HFFc6 (cell line): ENCODE measurements around the gene GIPC3. TPM values are rescaled to one million over a fixed set of nuclear protein-coding genes. Genes with fewer than 3 reads are reported as not detected.

Experiments used
- DNase-seq: peaks from one replicate; pipeline ENCODE4 v3.0.0-alpha.2; 2018
- H3K27ac Mint-ChIP-seq: 2 replicates; pipeline ENCODE4 v1.8.0; 2020; ENCODE audit warnings: mild to moderate bottlenecking, mixed read lengths
- H3K27me3 Mint-ChIP-seq: 2 replicates; pipeline ENCODE4 v1.8.0; 2021; ENCODE audit warnings: mild to moderate bottlenecking, moderate library complexity, mixed read lengths; ENCODE audit not compliant: insufficient read depth
- H3K36me3 Mint-ChIP-seq: 2 replicates; pipeline ENCODE4 v1.8.0; 2021; ENCODE audit warnings: low read depth, mixed read lengths
- H3K4me1 Mint-ChIP-seq: 2 replicates; pipeline ENCODE4 v1.8.0; 2020; ENCODE audit warnings: low read depth, mixed read lengths
- H3K4me3 Mint-ChIP-seq: 2 replicates; pipeline ENCODE4 v1.8.0; 2020; ENCODE audit warnings: mild to moderate bottlenecking, moderate library complexity, mixed read lengths
- H3K9me3 Mint-ChIP-seq: 2 replicates; pipeline ENCODE4 v1.8.0; 2020; ENCODE audit warnings: mild to moderate bottlenecking, mixed read lengths
- total RNA-seq, 6 experiments: library from RNA; stranded (reverse); fragmentation: NEBNext Ultra II Directional; extraction: Animal tissue kit (Norgen Biotek cat#: 25700); gene quantifications; 2 replicates in 1 of 6; 3 replicates in 5 of 6; pipeline ENCODE4 v1.2.3, GENCODE V29; 2021
- TF ChIP-seq, protein P1 (sequence below): fragments of 200-600 bp; sonication (generic); IDR thresholded peaks from 2 replicates; pipeline ENCODE4 v1.5.0; 2021; ENCODE audit warnings: antibody characterized with exemption, mild to moderate bottlenecking

Gene GIPC3
- total RNA-seq, 6 experiments from 2014 or later = 0.10 to 0.17 (median 0.11) TPM; not detected in 2

DNA sequence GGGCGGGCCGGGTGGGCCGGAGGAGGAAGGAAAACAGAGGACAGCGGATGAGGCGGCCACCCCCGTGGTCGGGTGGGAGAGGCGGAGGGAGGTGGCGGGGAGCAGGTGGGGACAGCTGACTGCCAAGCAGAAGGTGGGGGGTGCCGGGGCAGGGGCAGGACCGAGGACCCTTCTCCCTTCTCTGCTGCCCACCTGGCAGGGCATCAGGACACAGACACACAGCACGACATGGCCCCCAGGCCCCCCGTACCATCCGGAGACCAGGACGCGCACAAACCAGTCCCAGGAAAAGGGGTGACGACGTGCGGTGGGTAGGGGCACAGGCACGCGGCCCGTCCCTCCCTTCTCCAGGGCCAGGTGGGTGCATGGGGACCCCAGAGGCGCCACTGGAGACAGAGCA is 52.3 kb downstream of the GIPC3 start:
- Mint-ChIP-seq H3K27me3 (peaks cover 7% of the 10 kb centered on the region), H3K36me3 (0 out of 2 replicates have a peak, but pooled peaks cover 9% of the 10 kb centered on the region), H3K9me3 (no peaks in the 10 kb centered on the region), H3K27ac (no peak overlapping the region), H3K4me1 (no peaks in the 10 kb centered on the region), H3K4me3 (no peak overlapping the region)
- TF ChIP-seq, protein P1, sequence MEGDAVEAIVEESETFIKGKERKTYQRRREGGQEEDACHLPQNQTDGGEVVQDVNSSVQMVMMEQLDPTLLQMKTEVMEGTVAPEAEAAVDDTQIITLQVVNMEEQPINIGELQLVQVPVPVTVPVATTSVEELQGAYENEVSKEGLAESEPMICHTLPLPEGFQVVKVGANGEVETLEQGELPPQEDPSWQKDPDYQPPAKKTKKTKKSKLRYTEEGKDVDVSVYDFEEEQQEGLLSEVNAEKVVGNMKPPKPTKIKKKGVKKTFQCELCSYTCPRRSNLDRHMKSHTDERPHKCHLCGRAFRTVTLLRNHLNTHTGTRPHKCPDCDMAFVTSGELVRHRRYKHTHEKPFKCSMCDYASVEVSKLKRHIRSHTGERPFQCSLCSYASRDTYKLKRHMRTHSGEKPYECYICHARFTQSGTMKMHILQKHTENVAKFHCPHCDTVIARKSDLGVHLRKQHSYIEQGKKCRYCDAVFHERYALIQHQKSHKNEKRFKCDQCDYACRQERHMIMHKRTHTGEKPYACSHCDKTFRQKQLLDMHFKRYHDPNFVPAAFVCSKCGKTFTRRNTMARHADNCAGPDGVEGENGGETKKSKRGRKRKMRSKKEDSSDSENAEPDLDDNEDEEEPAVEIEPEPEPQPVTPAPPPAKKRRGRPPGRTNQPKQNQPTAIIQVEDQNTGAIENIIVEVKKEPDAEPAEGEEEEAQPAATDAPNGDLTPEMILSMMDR = no peak
- no peak for DNase-seq

DNA sequence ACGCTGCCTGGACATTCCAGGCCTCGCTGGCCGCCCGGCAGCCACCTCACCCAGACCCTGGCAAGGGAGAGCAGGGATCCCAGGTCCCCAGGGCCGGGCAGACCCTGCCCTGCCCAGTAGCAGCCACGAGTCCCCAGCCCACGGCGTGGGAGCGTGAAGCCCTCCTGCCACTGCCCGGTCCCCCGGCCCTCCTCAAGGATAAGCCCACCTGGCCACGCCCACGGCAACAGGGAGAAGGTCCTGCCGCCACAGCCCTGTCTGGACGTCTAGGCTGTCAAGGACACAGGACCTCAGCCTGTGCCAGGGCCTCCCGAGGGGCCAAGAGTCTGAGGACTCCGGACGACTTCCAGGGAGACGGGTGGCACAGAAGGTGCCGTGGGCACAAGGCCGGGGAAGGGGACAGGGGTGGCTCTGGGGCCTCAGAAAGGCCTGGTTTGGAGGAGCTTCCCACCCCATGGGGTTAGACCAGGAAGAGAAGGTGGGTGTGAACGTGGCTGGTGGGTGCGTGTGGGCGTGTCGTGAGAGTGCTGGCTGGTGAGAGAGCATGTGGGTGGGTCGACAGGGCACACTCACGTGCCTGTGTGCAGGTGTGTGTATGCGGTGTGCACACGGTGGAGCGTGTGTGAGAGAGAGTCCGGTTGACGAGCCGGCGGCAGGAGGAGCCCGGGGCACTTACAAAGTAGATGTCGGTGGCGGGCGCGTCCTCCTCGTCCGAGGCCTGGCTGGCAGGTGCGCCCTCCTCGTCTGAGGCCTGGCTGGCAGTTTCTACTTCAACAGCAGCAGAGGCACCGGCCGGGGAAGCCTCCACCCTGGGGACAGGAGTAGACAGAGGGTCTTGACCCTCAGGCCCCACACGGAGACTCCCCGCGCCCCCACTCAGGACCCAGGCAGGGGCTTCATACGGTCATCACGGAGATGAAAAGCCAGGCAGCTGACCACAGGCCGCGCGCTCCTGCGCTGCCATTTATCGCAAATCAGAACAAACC is 53.2 kb downstream of the GIPC3 start:
- Mint-ChIP-seq H3K27me3 (peaks cover 4% of the 10 kb centered on the region), H3K27ac (no peak overlapping the region), H3K4me3 (no peak overlapping the region), H3K9me3 (no peaks in the 10 kb centered on the region), H3K36me3 (0 out of 2 replicates have a peak, but pooled peaks cover 9% of the 10 kb centered on the region), H3K4me1 (no peaks in the 10 kb centered on the region)
- no peak for DNase-seq
- TF ChIP-seq, protein P1 = no peak

DNA sequence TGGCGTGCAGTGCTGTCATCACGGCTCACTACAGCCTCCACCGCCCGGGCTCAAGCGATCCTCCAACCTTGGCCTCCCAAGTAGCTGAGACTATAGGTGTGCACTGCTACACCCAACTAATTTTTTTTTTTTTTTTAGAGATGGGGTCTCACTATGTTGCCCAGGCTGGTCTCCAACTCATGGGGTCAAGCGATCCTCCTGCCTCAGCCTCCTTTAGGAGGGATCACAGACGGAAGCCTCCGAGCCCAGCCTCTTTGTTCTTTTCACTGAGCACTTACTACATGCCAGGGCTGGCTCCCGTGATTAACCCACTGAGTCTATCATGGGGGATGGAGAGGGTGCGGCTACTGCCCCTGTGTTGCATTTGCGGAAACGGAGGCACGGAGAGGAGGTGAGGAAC is 54.2 kb downstream of the GIPC3 start:
- Mint-ChIP-seq H3K4me1 (no peaks in the 10 kb centered on the region), H3K27ac (no peak overlapping the region), H3K9me3 (no peaks in the 10 kb centered on the region), H3K36me3 (0 out of 2 replicates have a peak, but pooled peaks cover 9% of the 10 kb centered on the region), H3K27me3 (peaks cover 2% of the 10 kb centered on the region), H3K4me3 (no peak overlapping the region)
- TF ChIP-seq, protein P1 = no peak
- no peak for DNase-seq

DNA sequence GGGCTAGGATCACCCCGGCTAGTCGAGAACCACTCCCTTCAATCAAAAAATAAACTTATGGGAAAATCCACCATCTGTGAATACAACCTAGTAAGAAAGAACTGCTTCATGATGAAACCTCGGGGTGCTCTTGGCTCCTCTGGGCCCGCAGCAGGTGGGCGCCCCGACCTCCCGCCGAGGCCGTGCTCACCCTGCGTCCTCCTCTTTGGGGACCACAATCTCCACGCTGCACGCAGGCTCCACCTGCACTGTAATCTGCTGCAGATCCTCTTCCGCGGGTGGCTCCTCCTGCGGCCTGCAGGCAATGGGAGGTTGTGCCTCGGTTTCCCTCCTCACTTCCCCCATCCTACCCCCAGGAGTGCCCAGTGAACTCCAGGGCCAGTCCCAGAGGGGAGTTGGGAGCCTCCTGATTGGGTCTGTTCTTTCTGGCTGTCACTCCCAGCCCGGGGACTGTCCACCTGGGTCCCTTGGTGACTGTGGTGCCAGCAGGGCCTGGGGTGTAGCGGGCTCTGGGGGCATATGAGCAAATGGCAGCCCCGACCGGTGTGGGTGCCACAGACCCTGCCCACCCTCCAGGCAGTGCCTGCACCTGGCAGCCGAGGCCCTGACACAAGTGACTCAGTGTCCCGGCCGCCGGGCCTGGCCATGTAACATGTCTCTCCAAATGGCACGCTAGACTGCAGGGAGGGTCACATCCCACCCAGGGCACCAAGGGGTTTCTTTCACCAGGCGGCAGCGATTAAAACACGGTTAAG is 56.4 kb downstream of the GIPC3 start:
- H3K27ac Mint-ChIP-seq = no peak overlapping the region

DNA sequence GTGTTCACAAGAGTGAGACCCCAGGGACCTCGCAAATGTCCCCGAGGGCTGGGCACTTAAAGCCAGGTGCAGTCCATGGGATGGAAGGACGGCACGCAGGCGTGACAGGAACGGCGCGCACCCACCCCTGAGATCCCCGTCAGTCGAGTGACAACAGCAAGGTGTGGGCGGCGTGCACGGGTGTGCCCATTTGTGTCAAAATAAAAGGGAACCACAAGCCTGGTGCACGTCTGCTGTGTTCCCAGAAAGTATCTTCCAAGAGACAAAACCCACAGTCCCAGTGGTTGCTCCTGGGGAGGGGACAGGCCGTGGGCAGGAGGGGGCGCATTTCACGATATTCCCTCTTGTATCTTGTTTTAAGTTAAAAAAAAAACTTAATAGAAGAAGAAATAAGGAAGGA is 57.0 kb downstream of the GIPC3 start:
- Mint-ChIP-seq H3K27ac (no peak overlapping the region), H3K4me3 (no peak overlapping the region), H3K36me3 (0 out of 2 replicates have a peak, but pooled peaks cover 9% of the 10 kb centered on the region), H3K9me3 (no peaks in the 10 kb centered on the region), H3K27me3 (peaks cover 2% of the 10 kb centered on the region), H3K4me1 (no peaks in the 10 kb centered on the region)
- DNase-seq = no peak
- TF ChIP-seq, protein P1 = no peak

More for the DNA sequence above, 56.4 kb downstream of the GIPC3 start:
- Mint-ChIP-seq H3K4me3 (no peak overlapping the region), H3K27me3 (peaks cover 2% of the 10 kb centered on the region), H3K36me3 (0 out of 2 replicates have a peak, but pooled peaks cover 9% of the 10 kb centered on the region), H3K4me1 (no peaks in the 10 kb centered on the region), H3K9me3 (no peaks in the 10 kb centered on the region)
- TF ChIP-seq, protein P1 = no peak
- no peak for DNase-seq

Other genes starting within 250 kb of the GIPC3 start
- 100 to 1,000 TPM; 186 to 219 (median 211) TPM for gene NFIC, start 218.9 kb upstream of the GIPC3 start, total RNA-seq
- gene SMIM24, start 105.0 kb upstream of the GIPC3 start, total RNA-seq = not detected
- gene SMIM44, start 102.0 kb upstream of the GIPC3 start, total RNA-seq = not detected
- 10 to 100 TPM; 14.3 to 20.4 (median 17.0) TPM for gene DOHH, start 84.8 kb upstream of the GIPC3 start, total RNA-seq
- gene FZR1, start 79.2 kb upstream of the GIPC3 start, total RNA-seq = 10 to 100 TPM; 43.9 to 56.8 (median 46.0) TPM
- gene TEKTIP1, start 46.3 kb upstream of the GIPC3 start, total RNA-seq = under 1 TPM in 5 of 6 experiments, not detected in 1; 0.25 to 0.51 (median 0.46) TPM
- gene MFSD12, start 27.9 kb upstream of the GIPC3 start, total RNA-seq = 100 to 1,000 TPM in 2 of 6 experiments, 10 to 100 TPM in 4; 75.1 to 101 (median 79.6) TPM
- 10 to 100 TPM; 73.5 to 90.1 (median 78.3) TPM for gene HMG20B, start 12.5 kb upstream of the GIPC3 start, total RNA-seq
- 1 to 10 TPM; 7.1 to 8.8 (median 7.4) TPM for gene TBXA2R, start 21.4 kb downstream of the GIPC3 start, total RNA-seq
- 10 to 100 TPM; 22.7 to 25.3 (median 24.9) TPM for gene CACTIN, start 41.3 kb downstream of the GIPC3 start, total RNA-seq
- gene PIP5K1C, start 115.0 kb downstream of the GIPC3 start, total RNA-seq = 10 to 100 TPM; 73.8 to 95.6 (median 78.7) TPM
- gene TJP3, start 122.9 kb downstream of the GIPC3 start, total RNA-seq = not detected
- gene APBA3, start 176.2 kb downstream of the GIPC3 start, total RNA-seq = 10 to 100 TPM in 4 of 6 experiments, 1 to 10 TPM in 2; 9.1 to 13.8 (median 10.4) TPM
- gene MRPL54, start 177.2 kb downstream of the GIPC3 start, total RNA-seq = 10 to 100 TPM; 69.9 to 84.3 (median 77.9) TPM
- gene RAX2, start 186.8 kb downstream of the GIPC3 start, total RNA-seq = not detected
- not detected for gene MATK, start 200.9 kb downstream of the GIPC3 start, total RNA-seq